Thyroid gland (tissue), 4 donors: ENCODE measurements around the gene IPPK.

Experiments used
- POLR2A ChIP-seq, 2 donors: fragments of 450-650 bp; IDR thresholded peaks; one replicate each; pipeline ENCODE4 v1.6.1; 2017; ENCODE audit warnings: antibody characterized with exemption in 2 of 2, mild to moderate bottlenecking in 2 of 2, moderate library complexity in 1 of 2
- TF ChIP-seq, protein P1 (sequence below), 6 experiments: fragments of 200-600 bp in 3 of 6; fragments of 450-650 bp in 3 of 6; sonication (generic) in 3 of 6; IDR thresholded peaks; one replicate each; pipeline ENCODE4 v1.5.1; 2016 to 2019; ENCODE audit warnings: antibody characterized with exemption in 6 of 6, mild to moderate bottlenecking in 2 of 6, inconsistent platforms in 1 of 6, moderate library complexity in 1 of 6

DNA sequence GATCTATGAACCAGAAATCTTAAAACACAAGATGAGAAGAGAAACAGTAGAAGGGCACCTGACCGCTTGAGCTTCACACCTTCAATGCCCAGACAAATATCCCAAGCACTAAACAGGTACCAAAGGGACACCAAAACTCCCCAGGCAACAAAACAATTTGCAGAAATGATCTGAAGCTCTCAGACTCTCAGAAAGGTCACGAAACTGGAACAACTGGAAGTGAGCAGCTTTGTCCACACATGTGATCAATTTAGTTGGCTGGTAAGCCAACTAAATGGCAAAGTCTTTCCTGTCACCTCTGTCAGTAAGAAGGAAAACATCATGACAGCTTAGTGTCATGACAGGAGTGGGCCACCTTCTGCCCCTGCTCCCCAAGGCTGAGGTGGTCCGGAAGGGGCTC, 4.1 kb downstream of the IPPK start:
- TF ChIP-seq, protein P1, sequence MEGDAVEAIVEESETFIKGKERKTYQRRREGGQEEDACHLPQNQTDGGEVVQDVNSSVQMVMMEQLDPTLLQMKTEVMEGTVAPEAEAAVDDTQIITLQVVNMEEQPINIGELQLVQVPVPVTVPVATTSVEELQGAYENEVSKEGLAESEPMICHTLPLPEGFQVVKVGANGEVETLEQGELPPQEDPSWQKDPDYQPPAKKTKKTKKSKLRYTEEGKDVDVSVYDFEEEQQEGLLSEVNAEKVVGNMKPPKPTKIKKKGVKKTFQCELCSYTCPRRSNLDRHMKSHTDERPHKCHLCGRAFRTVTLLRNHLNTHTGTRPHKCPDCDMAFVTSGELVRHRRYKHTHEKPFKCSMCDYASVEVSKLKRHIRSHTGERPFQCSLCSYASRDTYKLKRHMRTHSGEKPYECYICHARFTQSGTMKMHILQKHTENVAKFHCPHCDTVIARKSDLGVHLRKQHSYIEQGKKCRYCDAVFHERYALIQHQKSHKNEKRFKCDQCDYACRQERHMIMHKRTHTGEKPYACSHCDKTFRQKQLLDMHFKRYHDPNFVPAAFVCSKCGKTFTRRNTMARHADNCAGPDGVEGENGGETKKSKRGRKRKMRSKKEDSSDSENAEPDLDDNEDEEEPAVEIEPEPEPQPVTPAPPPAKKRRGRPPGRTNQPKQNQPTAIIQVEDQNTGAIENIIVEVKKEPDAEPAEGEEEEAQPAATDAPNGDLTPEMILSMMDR (IDR thresholded peaks at IDR 0.05) = no peak
- no peak for TF ChIP-seq POLR2A (IDR thresholded peaks at IDR 0.05)
